NCI-H748 (cell line): ENCODE measurements around the gene ZNF121.
A peak's percentile ranks its signal among the peaks of the same experiment; 100 is the strongest.

Source experiments
- DNase-seq: peaks from one replicate; lab custom pipeline; 2025; ENCODE audit not compliant: unreplicated experiment; lab: John Stamatoyannopoulos, UW

Gene ZNF121

GRCh38 chr19:9538183-9539058, 45.9 kb downstream of the ZNF121 start, which contains the start of gene ZNF426:
ZNF426 (minus strand) TSS chr19:9538645; CDS start chr19:9536232, 2,413 bp downstream.
- peak; percentile 83 for DNase-seq

DNA sequence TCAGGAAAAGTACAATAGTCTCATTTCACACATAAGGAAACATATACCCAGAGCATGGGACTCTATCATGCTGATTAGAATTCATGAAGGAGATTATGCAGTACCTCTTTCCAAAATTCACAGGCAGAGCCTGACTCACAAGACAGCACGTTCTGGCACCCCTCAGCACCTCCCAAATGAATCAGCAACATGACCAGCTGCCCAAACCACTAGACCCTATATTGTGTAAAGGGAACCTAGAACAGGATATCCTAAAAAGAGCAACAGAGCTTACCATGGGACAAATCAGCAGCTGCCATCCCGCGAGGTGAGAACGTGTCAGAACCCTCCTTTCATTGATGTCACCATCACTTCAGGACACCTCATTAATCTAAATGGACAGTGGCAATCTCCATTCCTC, 48.4 kb downstream of the ZNF121 start:
- no peak for DNase-seq

GRCh38 chr19:9531933-9532332, 52.4 kb downstream of the ZNF121 start:
- no peak for DNase-seq

GRCh38 chr19:9528757-9529336, 55.5 kb downstream of the ZNF121 start:
- DNase-seq, result no peak

GRCh38 chr19:9523885-9524474, 60.3 kb downstream of the ZNF121 start:
- no peak for DNase-seq
